Pancreas (tissue), 10 donors: ENCODE measurements around the gene HOXD4. TPM values are rescaled to one million over a fixed set of nuclear protein-coding genes. Genes with fewer than 3 reads are reported as not detected.
A peak's percentile ranks its signal among the peaks of the same experiment; 100 is the strongest.

ENCODE experiments used
- ATAC-seq, 4 donors: fragments of 200-7000 bp; cut with Tn5 transposase; one replicate each; pipeline versions ENCODE4 v1.8.0 to v1.9.1; 2020; ENCODE audit warnings: mild to moderate bottlenecking in 4 of 4, moderate library complexity in 4 of 4
- DNase-seq, 6 donors: peaks; one replicate each; pipeline ENCODE4 v3.0.0-alpha.2; 2020
- FAIRE-seq: peaks from 2 replicates; lab custom pipeline; 2012; peaks lifted over from hg19 to GRCh38; lab: Jason Lieb, UNC
- H3K27ac ChIP-seq, 4 donors: fragments of 200-600 bp; sonication (generic); 1 replicate in 3 of 4; 2 replicates in 1 of 4; pipeline versions ENCODE4 v1.5.0 to v1.8.0; 2020
- H3K27me3 ChIP-seq, 4 donors: fragments of 200-600 bp; one replicate each; pipeline ENCODE4 v1.8.0; 2021
- H3K36me3 ChIP-seq, 3 donors: fragments of 200-600 bp; sonication (generic) in 1 of 3; one replicate each; pipeline versions ENCODE4 v1.5.0 to v1.8.0; 2020 to 2021
- H3K4me1 ChIP-seq, 3 donors: fragments of 200-600 bp; one replicate each; pipeline ENCODE4 v1.8.0; 2021
- H3K4me3 ChIP-seq, 4 donors: fragments of 200-600 bp; sonication (generic) in 2 of 4; one replicate each; pipeline versions ENCODE4 v1.5.0 to v1.8.0; 2020 to 2021
- H3K9me3 ChIP-seq, 4 donors: fragments of 200-600 bp; one replicate each; pipeline ENCODE4 v1.8.0; 2021
- WGBS, 2 donors: extraction: QIAGEN DNeasy Blood & Tissue Kit; methylation state at CpG; one replicate each; pipeline ENCODE4 v1.1.7; 2013; 5-methylcytosine and 5-hydroxymethylcytosine counted together
- intact Hi-C, 3 donors: fragments of 100-400 bp; cut with DNase I; formaldehyde crosslinking; loops; one replicate each; pipeline versions ENCODE4 v1.11.1 to v1.14.2; 2022
- polyA plus RNA-seq, 2 donors: library from polyadenylated mRNA; stranded (reverse); fragments of 200-250 nt; gene quantifications; one replicate each; pipeline ENCODE4 v1.2.3, GENCODE V29; 2013
- total RNA-seq, 6 donors: library from RNA; stranded (reverse); fragmentation: NEBNext Ultra II Directional in 4 of 6; extraction: Animal tissue kit (Norgen Biotek cat#: 25700) in 4 of 6; gene quantifications; one replicate each; pipeline versions ENCODE4 v1.2.1 to v1.2.4, GENCODE V29; 2021 to 2023
- TF ChIP-seq, protein P1 (sequence below), 4 donors: fragments of 200-600 bp; sonication (generic) in 3 of 4; IDR thresholded peaks; one replicate each; pipeline versions ENCODE4 v1.5.0 to v1.8.0; 2021; ENCODE audit warnings: antibody characterized with exemption in 4 of 4
- donor health status: healthy with polysubstance abuse.
- donor health status: DM: no; HTN: no; CAD: no; lungs with moderate emphysema.
- donor health status: DM: no; HTN: no; CAD: no.
- donor health status: control.
- donor health status: control.
- donor health status: Bipolar disorder and iron deficiency.
- donor health status: DM: yes; HTN: yes; CAD: no.
- donor health status: DM: no; HTN: no; CAD: no.
- donor health status: DM: no; HTN: no; CAD: no.
- donor health status: DM: yes; HTN: yes; CAD: no.

The HOXD4 gene
- total and polyA plus RNA-seq, 8 donors: 0.13 to 1.8 (median 0.31) TPM; not detected in 2

DNA sequence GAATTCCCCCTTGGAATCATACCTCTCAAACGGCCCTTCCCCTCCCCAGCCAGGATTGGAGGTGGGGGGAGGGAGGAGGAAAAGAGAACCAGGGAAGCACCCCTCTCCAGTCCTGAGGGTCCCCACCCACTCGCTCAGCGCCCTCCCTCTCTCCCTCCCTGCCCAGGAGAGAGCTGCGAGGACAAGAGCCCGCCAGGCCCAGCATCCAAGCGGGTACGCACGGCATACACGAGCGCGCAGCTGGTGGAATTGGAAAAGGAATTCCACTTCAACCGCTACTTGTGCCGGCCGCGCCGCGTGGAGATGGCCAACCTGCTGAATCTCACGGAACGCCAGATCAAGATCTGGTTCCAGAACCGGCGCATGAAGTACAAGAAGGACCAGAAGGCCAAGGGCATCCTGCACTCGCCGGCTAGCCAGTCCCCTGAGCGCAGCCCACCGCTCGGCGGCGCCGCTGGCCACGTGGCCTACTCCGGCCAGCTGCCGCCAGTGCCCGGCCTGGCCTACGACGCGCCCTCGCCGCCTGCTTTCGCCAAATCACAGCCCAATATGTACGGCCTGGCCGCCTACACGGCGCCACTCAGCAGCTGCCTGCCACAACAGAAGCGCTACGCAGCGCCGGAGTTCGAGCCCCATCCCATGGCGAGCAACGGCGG is 20.1 kb downstream of the HOXD4 start:
- H3K36me3 ChIP-seq: no peaks in the 10 kb centered on the region
- no peak overlapping the region for H3K27ac ChIP-seq
- H3K27me3 ChIP-seq: peaks cover 0 to 50% (median 12%) of the 10 kb centered on the region in 4 donors
- peak in 1 of 4 donors; percentile 16 for ATAC-seq
- FAIRE-seq: no peak
- no peak overlapping the region for H3K4me3 ChIP-seq
- peak in 1 of 6 donors; percentile 54 for DNase-seq
- intact Hi-C loops: no loop called here
- peaks cover 0 to 3% (median 0%) of the 10 kb centered on the region in 3 donors for H3K4me1 ChIP-seq
- H3K9me3 ChIP-seq: no peaks in the 10 kb centered on the region
- 13 to 14% methylated on average over 45 to 51 of the region's 51 CpGs for WGBS, 2 donors
- TF ChIP-seq, protein P1, sequence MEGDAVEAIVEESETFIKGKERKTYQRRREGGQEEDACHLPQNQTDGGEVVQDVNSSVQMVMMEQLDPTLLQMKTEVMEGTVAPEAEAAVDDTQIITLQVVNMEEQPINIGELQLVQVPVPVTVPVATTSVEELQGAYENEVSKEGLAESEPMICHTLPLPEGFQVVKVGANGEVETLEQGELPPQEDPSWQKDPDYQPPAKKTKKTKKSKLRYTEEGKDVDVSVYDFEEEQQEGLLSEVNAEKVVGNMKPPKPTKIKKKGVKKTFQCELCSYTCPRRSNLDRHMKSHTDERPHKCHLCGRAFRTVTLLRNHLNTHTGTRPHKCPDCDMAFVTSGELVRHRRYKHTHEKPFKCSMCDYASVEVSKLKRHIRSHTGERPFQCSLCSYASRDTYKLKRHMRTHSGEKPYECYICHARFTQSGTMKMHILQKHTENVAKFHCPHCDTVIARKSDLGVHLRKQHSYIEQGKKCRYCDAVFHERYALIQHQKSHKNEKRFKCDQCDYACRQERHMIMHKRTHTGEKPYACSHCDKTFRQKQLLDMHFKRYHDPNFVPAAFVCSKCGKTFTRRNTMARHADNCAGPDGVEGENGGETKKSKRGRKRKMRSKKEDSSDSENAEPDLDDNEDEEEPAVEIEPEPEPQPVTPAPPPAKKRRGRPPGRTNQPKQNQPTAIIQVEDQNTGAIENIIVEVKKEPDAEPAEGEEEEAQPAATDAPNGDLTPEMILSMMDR (IDR thresholded peaks at IDR 0.05): no peak

GRCh38 chr2:176172007-176172894 is 20.9 kb downstream of the HOXD4 start:
- DNase-seq: no peak
- Histone ChIP-seq H3K4me3 (no peak overlapping the region), H3K27ac (no peak overlapping the region), H3K27me3 (peaks cover 0 to 56% (median 16%) of the 10 kb centered on the region in 4 donors), H3K36me3 (no peaks in the 10 kb centered on the region), H3K9me3 (no peaks in the 10 kb centered on the region), H3K4me1 (peaks cover 0 to 3% (median 0%) of the 10 kb centered on the region in 3 donors)
- 16 to 18% methylated on average over 53 to 60 of the region's 60 CpGs for WGBS, 2 donors
- TF ChIP-seq, protein P1 (IDR thresholded peaks at IDR 0.05): no peak
- FAIRE-seq: no peak
- intact Hi-C loops: no loop called here
- ATAC-seq: no peak

DNA sequence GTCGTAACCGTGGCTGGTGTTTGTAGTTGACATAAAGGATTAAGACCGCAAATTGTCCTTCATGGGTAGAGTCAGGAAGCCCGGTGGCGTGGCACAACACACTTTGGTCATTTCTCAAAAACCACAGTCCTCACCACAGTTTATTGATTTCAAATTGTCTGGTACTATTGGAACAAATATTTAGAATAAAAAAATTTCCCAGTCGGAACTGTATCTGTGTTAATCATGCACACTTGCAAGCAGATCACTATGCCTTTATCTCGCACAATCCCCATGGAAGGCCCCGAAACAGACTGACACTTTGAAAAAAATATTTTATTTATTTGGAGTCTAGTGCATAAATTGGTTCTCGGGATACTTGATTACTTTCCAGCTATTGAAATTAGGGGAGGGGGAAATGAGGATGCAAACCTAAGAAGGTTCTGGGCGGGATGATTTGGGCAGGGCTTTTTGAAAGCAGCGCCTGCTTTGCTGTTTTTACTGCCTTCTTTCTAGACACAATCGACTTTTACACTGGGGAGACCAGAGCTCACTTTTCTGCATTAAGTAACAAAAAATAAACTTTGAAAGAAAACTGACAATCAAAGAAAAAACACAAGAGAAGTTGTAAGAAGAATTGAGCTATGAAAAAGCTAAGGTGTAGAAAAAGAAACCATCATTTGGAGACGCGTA is 21.7 kb downstream of the HOXD4 start:
- TF ChIP-seq, protein P1 (IDR thresholded peaks at IDR 0.05): no peak
- 21 to 25% methylated on average over 14 of the region's 14 CpGs for WGBS, 2 donors
- no peak overlapping the region for H3K27ac ChIP-seq
- no peak overlapping the region for H3K4me3 ChIP-seq
- ATAC-seq (no peak), DNase-seq (no peak), FAIRE-seq (no peak)
- intact Hi-C loops: no loop called here
- H3K4me1 ChIP-seq: peaks cover 0 to 3% (median 0%) of the 10 kb centered on the region in 3 donors
- H3K36me3 ChIP-seq: no peaks in the 10 kb centered on the region
- H3K9me3 ChIP-seq: no peaks in the 10 kb centered on the region
- peaks cover 0 to 57% (median 17%) of the 10 kb centered on the region in 4 donors for H3K27me3 ChIP-seq

DNA sequence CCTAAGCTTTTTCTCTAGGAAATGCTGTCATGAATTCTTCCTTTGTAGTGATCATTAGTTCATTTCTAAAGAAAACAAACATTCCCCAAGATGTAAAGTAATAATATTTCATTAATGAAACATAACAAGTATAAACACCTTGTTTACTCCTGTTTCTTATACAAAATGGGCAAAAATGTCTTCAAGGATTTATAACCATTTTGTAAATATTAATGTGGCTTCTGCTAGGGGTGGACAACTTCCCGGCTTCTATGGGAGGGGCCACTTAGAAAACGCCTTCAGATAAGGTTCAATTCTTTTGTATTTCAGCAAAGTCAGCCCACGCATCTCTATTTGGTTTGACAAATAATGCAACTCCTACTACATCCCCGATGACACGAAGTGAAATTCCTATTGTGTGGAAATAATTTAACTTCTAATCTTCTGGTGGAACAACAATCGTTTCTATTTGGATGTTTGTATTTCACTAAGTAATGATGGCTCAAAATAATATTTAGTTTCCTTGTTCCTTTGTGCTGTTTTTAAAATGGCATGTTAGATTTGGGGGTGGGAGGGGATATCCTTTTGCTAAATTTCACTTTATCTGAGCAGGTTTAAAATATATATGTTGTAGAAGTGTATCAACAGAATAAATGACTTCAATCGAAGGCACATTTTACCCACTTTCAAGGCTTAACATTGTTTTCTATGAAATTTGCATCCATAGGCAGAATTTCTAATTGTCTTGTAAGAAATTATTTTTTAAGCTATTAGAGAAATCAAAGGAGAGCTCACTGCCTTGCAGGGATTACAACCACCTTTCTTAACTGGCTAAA is 22.4 kb downstream of the HOXD4 start:
- TF ChIP-seq, protein P1 (IDR thresholded peaks at IDR 0.05): no peak
- Histone ChIP-seq H3K4me3 (no peak overlapping the region), H3K4me1 (peaks cover 0 to 3% (median 0%) of the 10 kb centered on the region in 3 donors), H3K36me3 (no peaks in the 10 kb centered on the region), H3K27ac (no peak overlapping the region), H3K9me3 (no peaks in the 10 kb centered on the region), H3K27me3 (peaks cover 0 to 61% (median 14%) of the 10 kb centered on the region in 4 donors)
- intact Hi-C loops: no loop called here
- ATAC-seq (no peak), DNase-seq (no peak), FAIRE-seq (no peak)
- WGBS, 2 donors: 9 to 10% methylated on average over 7 of the region's 7 CpGs
